Retinal pigment epithelial cell (primary cell): ENCODE data around the gene AFF3.

Experiments
- DNase-seq: peaks from one replicate; pipeline ENCODE4 v3.0.0-alpha.2; 2010; ENCODE audit warnings: low read depth
- H3K4me3 ChIP-seq: 2 replicates; pipeline ENCODE4 v1.5.1; 2011; ENCODE audit warnings: mild to moderate bottlenecking, low read length, control low read depth, moderate library complexity
- CTCF ChIP-seq: conservative IDR thresholded peaks from 2 replicates; pipeline ENCODE4 v1.5.1; 2011; ENCODE audit warnings: low read depth, low read length, control low read depth, inconsistent platforms

Gene AFF3

GRCh38 chr2:99846462-99847107, 295.8 kb downstream of the AFF3 start:
- no peak for TF ChIP-seq CTCF
- DNase-seq, result no peak
- no peak overlapping the region for H3K4me3 ChIP-seq

- TF ChIP-seq CTCF, result no peak
- DNase-seq, result no peak
- no peak overlapping the region for H3K4me3 ChIP-seq
Measured at GRCh38 chr2:99845296-99845695, 297.1 kb downstream of the AFF3 start.

- H3K4me3 ChIP-seq, result no peak overlapping the region
- TF ChIP-seq CTCF, result no peak
- DNase-seq, result no peak
Measured at GRCh38 chr2:99842451-99842850, 299.9 kb downstream of the AFF3 start.

- no peak for DNase-seq
- H3K4me3 ChIP-seq, result no peak overlapping the region
- no peak for TF ChIP-seq CTCF
Measured at GRCh38 chr2:99841749-99842148, 300.6 kb downstream of the AFF3 start.

- no peak for TF ChIP-seq CTCF
- no peak overlapping the region for H3K4me3 ChIP-seq
- DNase-seq, result no peak
Measured at GRCh38 chr2:99840831-99841230, 301.6 kb downstream of the AFF3 start.

GRCh38 chr2:99836690-99837605, 305.4 kb downstream of the AFF3 start:
- no peak for DNase-seq
- TF ChIP-seq CTCF, result no peak
- no peak overlapping the region for H3K4me3 ChIP-seq
